K562 (cell line): Measurements from ENCODE around the gene TACSTD2. TPM values are rescaled to one million over a fixed set of nuclear protein-coding genes. Genes with fewer than 3 reads are reported as not detected.

ENCODE experiments used
- CC2D1A ChIP-seq: fragments of 450-650 bp; IDR thresholded peaks from 2 replicates; pipeline ENCODE4 v1.6.1; 2017; ENCODE audit warnings: mild to moderate bottlenecking
- CGGBP1 ChIP-seq: fragments of 250-450 bp; sonication (Bioruptor Pico); IDR thresholded peaks from 2 replicates; pipeline ENCODE4 v1.9.0; 2021; ENCODE audit warnings: mild to moderate bottlenecking
- CTBP1 ChIP-seq: fragments of 450-650 bp; IDR thresholded peaks from 2 replicates; pipeline ENCODE4 v1.6.1; 2016; ENCODE audit warnings: borderline replicate concordance
- ESRRB ChIP-seq: fragments of 250-450 bp; sonication (Bioruptor Pico); IDR thresholded peaks from 2 replicates; pipeline ENCODE4 v1.5.0; 2020; ENCODE audit warnings: mild to moderate bottlenecking, moderate library complexity, borderline replicate concordance
- FOXK1 ChIP-seq: sonication (generic); formaldehyde crosslinking; IDR thresholded peaks from 2 replicates; pipeline ENCODE4 v1.8.0; 2022; ENCODE audit warnings: missing genetic modification reagents, mild to moderate bottlenecking, borderline replicate concordance
- HDAC1 ChIP-seq, 2 experiments: fragments of 450-650 bp; IDR thresholded peaks; 2 replicates each; pipeline ENCODE4 v1.6.1; 2016 to 2017; ENCODE audit warnings: inconsistent platforms in 1 of 2, mild to moderate bottlenecking in 1 of 2, moderate library complexity in 1 of 2
- KAT8 ChIP-seq: fragments of 450-650 bp; IDR thresholded peaks from 2 replicates; pipeline ENCODE4 v1.6.1; 2016; ENCODE audit warnings: low read depth, mild to moderate bottlenecking
- KDM4B ChIP-seq, 2 experiments: fragments of 450-650 bp in 1 of 2; sonication (generic) in 1 of 2; IDR thresholded peaks; 2 replicates each; pipeline ENCODE4 v1.6.1; 2016 to 2017; ENCODE audit warnings: borderline replicate concordance in 2 of 2, antibody characterized with exemption in 1 of 2, low read depth in 1 of 2, mild to moderate bottlenecking in 1 of 2
- KLF10 ChIP-seq: fragments of 250-450 bp; sonication (Bioruptor Pico); IDR thresholded peaks from 2 replicates; pipeline ENCODE4 v1.6.1; 2021; ENCODE audit warnings: matching md5 sums
- KLF13 ChIP-seq: fragments of 450-650 bp; IDR thresholded peaks from 2 replicates; pipeline ENCODE4 v1.6.1; 2016; ENCODE audit warnings: missing genetic modification characterization, low read depth, mild to moderate bottlenecking, missing compliant biosample characterization, moderate library complexity, borderline replicate concordance
- NBN ChIP-seq: fragments of 450-650 bp; IDR thresholded peaks from 2 replicates; pipeline ENCODE4 v1.6.1; 2016; ENCODE audit warnings: low read depth, mild to moderate bottlenecking
- NR2C2 ChIP-seq, 2 experiments: fragments of 200-800 bp in 1 of 2; sonication (Bioruptor generic) in 1 of 2; sonication (generic) in 1 of 2; formaldehyde crosslinking in 1 of 2; IDR thresholded peaks; 2 replicates each; pipeline versions ENCODE4 v1.6.1 to v1.8.0; 2016 to 2022; ENCODE audit warnings: mild to moderate bottlenecking in 1 of 2, missing compliant biosample characterization in 1 of 2, missing genetic modification characterization in 1 of 2, missing genetic modification reagents in 1 of 2
- POLR2AphosphoS5 ChIP-seq: IDR thresholded peaks from 2 replicates; pipeline ENCODE4 v1.6.1; 2011; ENCODE audit warnings: mild to moderate bottlenecking, low read depth, low read length, moderate library complexity; ENCODE audit not compliant: control insufficient read depth, insufficient read depth
- POU5F1 ChIP-seq: fragments of 150-350 bp; IDR thresholded peaks from 2 replicates; pipeline ENCODE4 v1.6.1; 2014; ENCODE audit warnings: borderline replicate concordance, low read length, low read depth, mild to moderate bottlenecking; ENCODE audit not compliant: partially characterized antibody
- THAP12 ChIP-seq: fragments of 250-450 bp; sonication (Bioruptor Pico); IDR thresholded peaks from 2 replicates; pipeline ENCODE4 v1.9.0; 2021; ENCODE audit warnings: mild to moderate bottlenecking, inconsistent platforms
- ZBTB1 ChIP-seq: sonication (generic); formaldehyde crosslinking; IDR thresholded peaks from 2 replicates; pipeline ENCODE4 v1.8.1; 2023; ENCODE audit warnings: missing genetic modification reagents, low read depth, mild to moderate bottlenecking, borderline replicate concordance
- ZNF133 ChIP-seq: fragments of 250-450 bp; sonication (Bioruptor Pico); IDR thresholded peaks from 2 replicates; pipeline ENCODE4 v1.4.0; 2020; ENCODE audit warnings: mild to moderate bottlenecking
- ZNF316 ChIP-seq: fragments of 450-650 bp; IDR thresholded peaks from 2 replicates; pipeline ENCODE4 v1.6.1; 2016
- ZNF583 ChIP-seq: fragments of 250-450 bp; sonication (Bioruptor Pico); IDR thresholded peaks from 2 replicates; pipeline ENCODE4 v1.4.0; 2020
- ZNF695 ChIP-seq: fragments of 450-650 bp; formaldehyde crosslinking; IDR thresholded peaks from 2 replicates; pipeline ENCODE4 v1.4.0; 2020; ENCODE audit warnings: mild to moderate bottlenecking, moderate library complexity
- ZNF77 ChIP-seq: fragments of 250-450 bp; sonication (Bioruptor Pico); IDR thresholded peaks from 2 replicates; pipeline ENCODE4 v1.5.0; 2020
- polyA plus RNA-seq, 8 experiments: library from polyadenylated mRNA; depleted of rRNA in 4 of 8; stranded (reverse) in 5 of 8; unstranded in 3 of 8; fragments of >200 nt; fragmentation: Nextera tagmentation in 2 of 8; fragmentation: Illumina TruSeq in 1 of 8; extraction: Ambion mirVana in 2 of 8; extraction: Trizol in 1 of 8; gene quantifications; 2 replicates each; pipeline versions ENCODE4 v1.2.1 to v1.2.3, GENCODE V29; 2011 to 2014; ENCODE audit warnings: inconsistent platforms in 1 of 8, missing spikeins in 1 of 8
- total RNA-seq, 7 experiments: library from RNA; depleted of rRNA in 6 of 7; stranded (reverse); fragments of >200 nt in 6 of 7; fragmentation: Illumina TruSeq in 2 of 7; extraction: Trizol in 2 of 7; gene quantifications; 2 replicates each; pipeline versions ENCODE4 v1.2.1 to v1.2.3, GENCODE V29; 2011 to 2021; ENCODE audit warnings: low replicate concordance in 1 of 7
- TF ChIP-seq, protein P1 (sequence below), 3 experiments: fragments of 200-800 bp in 1 of 3; sonication (Bioruptor generic) in 1 of 3; sonication (generic) in 1 of 3; formaldehyde crosslinking in 1 of 3; IDR thresholded peaks; 2 replicates each; pipeline versions ENCODE4 v1.6.1 to v1.8.0; 2016 to 2022; ENCODE audit warnings: mild to moderate bottlenecking in 2 of 3, missing compliant biosample characterization in 2 of 3, missing genetic modification characterization in 2 of 3, missing genetic modification reagents in 1 of 3
- TF ChIP-seq, protein P2 (sequence below): IDR thresholded peaks from 3 replicates; pipeline ENCODE4 v1.6.1; 2011; ENCODE audit warnings: borderline replicate concordance, mild to moderate bottlenecking; ENCODE audit not compliant: insufficient read length, insufficient read depth

Gene TACSTD2
- total and polyA plus RNA-seq, 9 of the 15 experiments (the other 6 are each of a cell fraction or from before 2014, with no cell fraction given), result 0.04 to 0.31 TPM; not detected in 7

DNA sequence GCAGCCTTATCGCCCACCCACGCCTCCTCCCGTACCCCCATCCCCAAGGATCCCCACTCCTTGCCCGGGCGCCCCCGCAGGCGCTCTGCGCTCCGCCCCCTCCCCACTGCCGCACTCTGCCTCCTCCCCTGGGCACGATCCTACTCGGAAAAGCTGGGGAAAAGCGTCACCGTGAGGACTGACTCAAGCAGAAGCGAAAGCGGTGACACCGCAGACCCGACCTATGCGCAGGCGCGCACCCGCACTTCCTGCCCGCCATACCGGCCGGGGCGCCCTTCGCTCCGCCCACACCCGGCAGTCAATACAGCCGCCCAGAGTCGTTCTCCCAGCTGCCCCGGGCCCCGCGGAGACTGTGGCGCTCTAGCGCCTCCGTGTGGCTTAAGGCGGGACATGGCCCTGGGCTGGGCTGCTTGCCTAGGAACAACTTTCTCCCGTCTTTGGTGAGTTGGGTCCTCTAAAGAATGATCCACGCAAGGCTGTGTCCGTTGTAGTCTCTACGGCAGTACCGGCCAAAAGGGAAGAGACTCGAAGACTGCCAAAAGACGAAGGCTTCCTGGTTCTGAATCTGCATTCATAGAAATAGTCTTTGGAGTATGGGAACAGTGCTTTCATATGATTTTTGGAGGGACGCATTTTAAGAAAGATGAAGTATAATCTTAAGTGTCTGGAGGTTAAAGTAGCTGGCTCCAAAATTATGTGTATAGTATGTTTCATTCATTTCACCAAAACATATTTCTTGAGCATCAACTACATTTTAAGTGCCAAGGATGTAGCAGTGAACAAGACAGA lies 30.3 kb downstream of the TACSTD2 start, which contains the start of gene OMA1 (continued):
- TF ChIP-seq FOXK1 (CRISPR knock-in tag), result no peak
- peak; percentile 72 for TF ChIP-seq CTBP1
- no peak for TF ChIP-seq KAT8
- no peak for TF ChIP-seq ZNF133 (CRISPR knock-in tag)
- TF ChIP-seq CC2D1A, result peak; percentile 48; the same call in 1 of the 2 replicates
- no peak for TF ChIP-seq KDM4B (IDR thresholded peaks at IDR 0.05; ENCODE audit: borderline replicate concordance in 2 of 2, low read depth in 1 of 2)
- TF ChIP-seq, protein P1, sequence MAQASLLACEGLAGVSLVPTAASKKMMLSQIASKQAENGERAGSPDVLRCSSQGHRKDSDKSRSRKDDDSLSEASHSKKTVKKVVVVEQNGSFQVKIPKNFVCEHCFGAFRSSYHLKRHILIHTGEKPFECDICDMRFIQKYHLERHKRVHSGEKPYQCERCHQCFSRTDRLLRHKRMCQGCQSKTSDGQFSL (CRISPR knock-in tag; IDR thresholded peaks at IDR 0.05), result no peak
- TF ChIP-seq, protein P1 (tag; IDR thresholded peaks at IDR 0.05), result no peak
- TF ChIP-seq, protein P2, sequence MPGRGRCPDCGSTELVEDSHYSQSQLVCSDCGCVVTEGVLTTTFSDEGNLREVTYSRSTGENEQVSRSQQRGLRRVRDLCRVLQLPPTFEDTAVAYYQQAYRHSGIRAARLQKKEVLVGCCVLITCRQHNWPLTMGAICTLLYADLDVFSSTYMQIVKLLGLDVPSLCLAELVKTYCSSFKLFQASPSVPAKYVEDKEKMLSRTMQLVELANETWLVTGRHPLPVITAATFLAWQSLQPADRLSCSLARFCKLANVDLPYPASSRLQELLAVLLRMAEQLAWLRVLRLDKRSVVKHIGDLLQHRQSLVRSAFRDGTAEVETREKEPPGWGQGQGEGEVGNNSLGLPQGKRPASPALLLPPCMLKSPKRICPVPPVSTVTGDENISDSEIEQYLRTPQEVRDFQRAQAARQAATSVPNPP, result no peak
- TF ChIP-seq HDAC1 (IDR thresholded peaks at IDR 0.05), result no peak
- TF ChIP-seq NR2C2 (CRISPR knock-in tag; IDR thresholded peaks at IDR 0.05), result no peak
- TF ChIP-seq NR2C2 (tag; IDR thresholded peaks at IDR 0.05), result no peak; the same call in 1 of the 2 replicates
- TF ChIP-seq ZNF695 (CRISPR knock-in tag), result no peak
- TF ChIP-seq ZNF316, result peak; percentile 59
- no peak for TF ChIP-seq CGGBP1 (CRISPR knock-in tag)
- no peak for TF ChIP-seq ESRRB
- TF ChIP-seq THAP12, result peak; percentile 76; the same call in 1 of the 2 replicates
- TF ChIP-seq ZBTB1, result no peak
- TF ChIP-seq ZNF77 (CRISPR knock-in tag), result no peak
- TF ChIP-seq POU5F1, result peak; percentile 29
- no peak for TF ChIP-seq ZNF583 (CRISPR knock-in tag)
- TF ChIP-seq NBN, result peak; percentile 34; the same call in 1 of the 2 replicates
- TF ChIP-seq POLR2AphosphoS5, result peak; percentile 84
- 0 out of 2 replicates have a peak, but pooled peaks have one; percentile 20 for TF ChIP-seq KLF13 (tag)
- no peak for TF ChIP-seq KLF10 (CRISPR knock-in tag)
